CD4-positive, alpha-beta T cell treated with Interleukin-15 for 1 hour (primary cell): ENCODE measurements around the gene CNRIP1.
"Not testable (repeated sequence)": the region's sequence is repeated elsewhere in the genome, so short reads cannot be mapped to it uniquely, and the experiment has no call there.

Experiments used
- DNase-seq: peaks from one replicate; pipeline ENCODE4 v3.0.0-alpha.2; 2020

CNRIP1 gene

GRCh38 chr2:68340226-68341061, 20.7 kb upstream of the CNRIP1 start:
- no peak for DNase-seq

DNA sequence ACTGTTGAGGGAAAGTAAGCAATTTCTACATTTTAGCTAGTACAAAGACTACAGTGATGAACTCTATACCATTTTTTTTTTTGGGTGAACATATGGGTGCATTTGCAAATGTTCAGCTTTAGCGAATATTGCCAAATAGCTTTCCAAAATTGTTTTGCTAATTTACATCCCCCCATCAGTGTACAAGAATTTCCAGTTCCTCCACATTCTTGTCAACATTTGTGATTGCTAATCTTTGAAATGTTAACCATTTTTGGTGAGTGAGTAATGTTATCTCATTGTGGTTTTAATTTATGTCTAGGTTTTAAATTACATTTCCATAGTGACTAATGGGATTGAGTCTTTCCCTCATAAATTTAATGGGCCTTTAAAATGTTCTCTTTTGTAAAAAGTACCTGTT, 16.4 kb upstream of the CNRIP1 start:
- no peak for DNase-seq

DNA sequence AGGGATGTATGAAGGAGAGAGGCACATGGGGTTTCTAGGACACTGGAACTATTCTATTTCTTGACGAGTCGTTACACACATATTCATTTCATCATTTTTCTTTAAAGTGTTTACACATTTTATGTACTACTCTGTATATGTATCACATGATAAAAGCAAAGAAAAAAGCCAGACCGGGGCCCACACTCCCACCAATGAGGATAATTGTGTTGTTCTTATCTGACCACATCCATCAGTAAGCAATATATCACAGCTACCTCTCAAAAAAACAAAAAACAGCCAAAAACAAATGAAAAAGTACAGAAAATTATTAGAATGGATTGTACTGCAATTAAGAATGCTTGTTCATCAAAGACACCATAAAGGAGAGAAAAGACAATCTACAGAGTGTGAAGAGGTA, 14.2 kb upstream of the CNRIP1 start:
- no peak for DNase-seq

GRCh38 chr2:68333009-68333408, 13.3 kb upstream of the CNRIP1 start:
- no peak for DNase-seq

GRCh38 chr2:68330691-68331090, 10.9 kb upstream of the CNRIP1 start:
- no peak for DNase-seq

GRCh38 chr2:68328901-68329300, 9.2 kb upstream of the CNRIP1 start:
- DNase-seq, result no peak

DNA sequence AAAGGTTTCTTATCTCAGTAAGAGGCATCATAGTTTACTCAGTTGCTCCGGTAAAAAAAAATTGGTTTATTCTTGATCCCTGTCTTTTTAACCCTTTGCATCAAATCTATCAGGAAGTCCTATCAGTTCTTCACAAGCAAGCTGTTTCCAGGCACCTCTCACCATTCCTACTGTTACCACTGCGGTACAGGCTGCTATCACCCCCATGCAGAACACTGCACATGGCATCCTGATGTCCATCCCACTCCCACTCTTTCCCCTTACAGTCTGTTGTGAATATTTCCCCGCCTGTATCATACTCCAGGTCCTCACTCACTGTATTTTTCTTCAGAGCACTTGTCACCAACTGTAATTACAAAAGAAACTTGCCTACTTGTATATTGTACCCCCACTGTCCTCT, 5.3 kb upstream of the CNRIP1 start:
- no peak for DNase-seq

GRCh38 chr2:68320118-68320641, 431 bp upstream of the CNRIP1 start:
- no peak for DNase-seq

- DNase-seq, result no peak
Measured at GRCh38 chr2:68318914-68319397, 793 bp downstream of the CNRIP1 start.

DNA sequence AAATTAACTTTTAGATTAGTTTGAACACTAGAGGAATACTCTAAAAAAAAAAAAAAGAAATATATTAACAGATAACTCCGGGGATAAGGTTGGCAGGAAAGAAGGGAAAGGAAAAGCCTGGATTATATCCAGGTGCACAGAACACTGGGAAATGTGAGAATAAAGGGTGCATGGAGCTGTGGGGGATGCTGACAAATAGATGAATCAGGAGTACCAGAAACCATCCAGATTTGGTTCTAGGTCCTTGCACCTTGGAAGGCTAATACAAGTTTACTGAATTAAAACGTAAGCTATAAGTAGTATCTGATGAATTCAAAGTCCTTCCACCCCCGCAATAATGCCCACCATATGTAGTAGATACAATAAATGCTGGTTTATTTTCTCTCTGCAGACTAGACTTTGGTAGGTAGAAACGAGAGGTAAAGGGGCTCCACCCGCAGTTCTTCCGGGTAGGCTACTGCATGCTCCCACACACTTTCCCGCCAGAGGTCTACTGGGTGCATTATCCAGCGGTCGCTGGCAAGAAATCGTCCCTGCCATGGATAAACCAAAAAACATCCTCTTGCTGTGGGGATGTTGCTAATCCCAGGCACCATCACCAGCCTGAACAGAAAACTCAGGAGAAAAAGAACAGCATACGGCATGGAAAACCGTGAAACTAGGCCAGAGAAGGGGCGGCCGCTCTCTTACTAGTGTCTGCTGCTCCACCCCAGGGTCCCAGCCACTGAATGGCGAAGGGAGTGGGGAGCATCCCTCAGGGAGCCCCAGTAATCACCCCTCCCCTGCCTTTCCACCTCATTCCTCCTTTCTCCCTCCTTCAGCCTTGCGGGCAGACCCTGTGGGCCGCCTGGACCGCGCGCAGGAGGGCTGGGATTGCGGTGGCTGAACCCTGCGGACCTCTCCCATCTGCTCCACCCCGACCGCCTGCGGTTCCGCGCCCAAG, 1.5 kb downstream of the CNRIP1 start:
- DNase-seq, result no peak

- no peak for DNase-seq
Measured at GRCh38 chr2:68316111-68316510, 3.6 kb downstream of the CNRIP1 start.

GRCh38 chr2:68311033-68311432, 8.7 kb downstream of the CNRIP1 start:
- no peak for DNase-seq

GRCh38 chr2:68309426-68309825, 10.3 kb downstream of the CNRIP1 start:
- DNase-seq, result no peak

- DNase-seq, result not testable (repeated sequence)
Measured at GRCh38 chr2:68303902-68304272, 15.9 kb downstream of the CNRIP1 start.

GRCh38 chr2:68303033-68303901, 16.5 kb downstream of the CNRIP1 start:
- no peak for DNase-seq

GRCh38 chr2:68302281-68302875, 17.4 kb downstream of the CNRIP1 start:
- DNase-seq, result no peak

DNA sequence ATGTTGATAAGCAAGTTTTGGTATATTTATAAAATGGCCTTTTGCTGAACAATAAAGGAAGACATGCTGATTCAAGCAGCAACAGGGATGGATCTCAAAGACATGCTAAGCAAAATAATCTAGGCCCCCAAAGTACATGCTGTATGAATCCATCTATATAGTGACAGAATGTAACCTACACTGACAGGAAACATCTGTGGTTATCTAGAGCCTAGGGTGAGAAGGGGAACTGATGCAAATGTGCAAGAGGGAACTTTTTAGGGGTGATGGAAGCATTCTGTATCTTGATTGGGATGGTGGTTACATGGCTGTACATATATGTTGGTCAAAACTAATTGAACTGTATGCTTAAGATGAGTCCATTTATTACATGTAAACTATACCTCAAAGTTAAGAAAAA, 24.2 kb downstream of the CNRIP1 start:
- no peak for DNase-seq

DNA sequence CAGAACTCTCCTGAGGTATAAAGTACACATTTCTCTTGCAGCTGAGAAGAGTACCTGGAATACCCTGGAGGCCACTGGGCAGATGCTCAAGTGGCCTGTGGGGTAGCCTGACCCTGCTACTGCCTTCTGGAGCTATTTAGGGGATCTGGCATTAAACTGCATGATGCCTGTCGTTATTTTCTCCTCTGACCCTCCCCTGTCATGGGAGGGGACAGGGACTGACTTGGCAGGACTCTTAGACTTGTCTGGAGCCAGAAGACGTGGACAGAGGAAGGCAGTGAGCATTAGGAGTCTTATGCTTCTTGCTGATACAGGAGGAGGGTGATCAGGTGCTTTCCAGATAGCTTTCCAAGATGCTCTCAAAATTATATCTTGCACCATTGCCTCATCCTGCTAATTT, 24.8 kb downstream of the CNRIP1 start:
- no peak for DNase-seq

- no peak for DNase-seq
Measured at GRCh38 chr2:68294187-68294586, 25.6 kb downstream of the CNRIP1 start.

DNA sequence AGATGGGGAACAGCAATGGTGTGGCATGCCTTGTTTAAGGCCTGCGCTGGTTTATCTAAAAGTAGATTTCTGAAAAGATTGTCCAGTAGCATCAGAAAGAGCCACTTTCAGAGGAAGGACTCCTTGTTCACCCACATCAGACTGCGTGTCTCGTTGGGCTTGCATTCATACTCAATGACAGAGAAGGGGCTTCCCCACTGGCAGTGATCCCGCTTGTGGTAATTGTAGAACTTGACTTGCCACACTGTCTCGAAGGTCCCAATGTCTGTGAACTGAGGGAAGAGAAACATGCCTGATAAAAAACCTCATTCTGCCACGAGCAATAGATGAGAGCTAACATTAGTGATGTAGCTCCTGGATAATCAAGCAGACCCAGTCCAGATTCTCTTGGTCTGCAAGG, 26.0 kb downstream of the CNRIP1 start:
- DNase-seq, result no peak

DNA sequence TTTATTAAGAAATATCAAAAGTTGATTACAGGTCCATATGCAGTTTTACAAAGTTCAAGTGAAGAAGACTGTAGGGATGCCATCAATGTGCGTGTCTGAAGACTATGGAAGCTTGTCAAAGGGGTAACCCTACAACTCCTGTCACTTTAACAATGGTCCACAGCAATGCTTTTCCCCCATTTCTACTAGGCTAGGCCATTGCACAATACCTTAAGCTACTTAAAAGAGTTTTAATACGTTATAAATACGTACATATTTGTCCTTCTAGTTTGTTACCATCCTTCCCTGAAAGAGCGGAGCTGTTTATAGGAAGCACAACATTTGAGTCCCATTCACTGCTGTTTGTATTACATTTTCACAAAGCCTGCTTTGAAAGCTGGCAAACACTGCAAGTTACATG, 26.7 kb downstream of the CNRIP1 start:
- no peak for DNase-seq

GRCh38 chr2:68292108-68292710, 27.5 kb downstream of the CNRIP1 start:
- DNase-seq, result no peak
